Measurements from ENCODE around the gene RSKR. TPM values are rescaled to one million over a fixed set of nuclear protein-coding genes. Genes with fewer than 3 reads are reported as not detected.

Gene RSKR
- total RNA-seq, 1 experiment from 2014 or later: 15.7 TPM

DNA sequence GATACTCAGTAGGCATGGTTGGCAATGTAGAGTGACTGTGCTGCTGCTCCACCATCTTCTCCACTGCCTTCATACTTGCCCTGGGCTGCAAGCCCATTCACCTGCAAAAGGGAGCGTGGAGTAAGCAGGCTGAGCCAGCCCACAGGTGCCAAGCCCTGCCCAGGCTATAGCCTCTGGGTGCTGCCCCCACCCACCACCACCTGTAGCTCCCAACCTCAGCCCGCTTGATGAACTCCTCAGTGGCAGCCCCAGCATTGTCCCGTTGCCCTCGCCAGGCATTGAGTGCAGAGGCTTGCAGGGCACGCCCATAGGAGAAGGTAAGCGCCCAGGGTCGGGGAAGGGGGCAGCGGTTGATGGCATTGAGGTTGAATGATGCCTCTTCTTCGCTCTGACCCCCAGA is 40.5 kb downstream of the RSKR start:
- ChIA-PET POLR2A (no interaction called here), CTCF (no interaction called here)
- Mint-ChIP-seq H3K4me1 (ENCODE audit: low read depth, unreplicated experiment) (peaks cover 20% of the 10 kb centered on the region), H3K27me3 (ENCODE audit: insufficient read depth, unreplicated experiment) (no peaks in the 10 kb centered on the region), H3K27ac (ENCODE audit: unreplicated experiment) (no peak overlapping the region), H3K36me3 (ENCODE audit: insufficient read depth, unreplicated experiment) (peaks cover 12% of the 10 kb centered on the region), H3K9me3 (ENCODE audit: unreplicated experiment) (no peaks in the 10 kb centered on the region), H3K4me3 (ENCODE audit: unreplicated experiment) (no peak overlapping the region)
- Histone ChIP-seq H3K36me3 (ENCODE audit: control insufficient read depth, insufficient read depth, low read length) (0 out of 2 replicates have a peak, but pooled peaks cover 1% of the 10 kb centered on the region), H3K27me3 (replicated peaks; ENCODE audit: control insufficient read depth, insufficient read depth, low read length) (no peaks in the 10 kb centered on the region), H3K4me3 (ENCODE audit: low read depth, low read length) (no peak overlapping the region), H3K4me1 (peaks cover 32% of the 10 kb centered on the region), H3K9me3 (no peaks in the 10 kb centered on the region)
- TF ChIP-seq, protein P1, sequence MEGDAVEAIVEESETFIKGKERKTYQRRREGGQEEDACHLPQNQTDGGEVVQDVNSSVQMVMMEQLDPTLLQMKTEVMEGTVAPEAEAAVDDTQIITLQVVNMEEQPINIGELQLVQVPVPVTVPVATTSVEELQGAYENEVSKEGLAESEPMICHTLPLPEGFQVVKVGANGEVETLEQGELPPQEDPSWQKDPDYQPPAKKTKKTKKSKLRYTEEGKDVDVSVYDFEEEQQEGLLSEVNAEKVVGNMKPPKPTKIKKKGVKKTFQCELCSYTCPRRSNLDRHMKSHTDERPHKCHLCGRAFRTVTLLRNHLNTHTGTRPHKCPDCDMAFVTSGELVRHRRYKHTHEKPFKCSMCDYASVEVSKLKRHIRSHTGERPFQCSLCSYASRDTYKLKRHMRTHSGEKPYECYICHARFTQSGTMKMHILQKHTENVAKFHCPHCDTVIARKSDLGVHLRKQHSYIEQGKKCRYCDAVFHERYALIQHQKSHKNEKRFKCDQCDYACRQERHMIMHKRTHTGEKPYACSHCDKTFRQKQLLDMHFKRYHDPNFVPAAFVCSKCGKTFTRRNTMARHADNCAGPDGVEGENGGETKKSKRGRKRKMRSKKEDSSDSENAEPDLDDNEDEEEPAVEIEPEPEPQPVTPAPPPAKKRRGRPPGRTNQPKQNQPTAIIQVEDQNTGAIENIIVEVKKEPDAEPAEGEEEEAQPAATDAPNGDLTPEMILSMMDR (IDR thresholded peaks at IDR 0.05; ENCODE audit: insufficient read depth in 1 of 2, low read depth in 1 of 2, low read length in 1 of 2, severe bottlenecking in 1 of 2, unreplicated experiment in 1 of 2): no peak
- BruUV-seq (replicated peaks): no TSS peak
- DNase-seq: no peak
- intact Hi-C loops (cut with micrococcal nuclease; ENCODE audit: unreplicated experiment): loop anchor here (10.0 kb wide), 1 partner anchor 239 kb away; the partner anchor contains the start of genes IFT20 and TNFAIP1

DNA sequence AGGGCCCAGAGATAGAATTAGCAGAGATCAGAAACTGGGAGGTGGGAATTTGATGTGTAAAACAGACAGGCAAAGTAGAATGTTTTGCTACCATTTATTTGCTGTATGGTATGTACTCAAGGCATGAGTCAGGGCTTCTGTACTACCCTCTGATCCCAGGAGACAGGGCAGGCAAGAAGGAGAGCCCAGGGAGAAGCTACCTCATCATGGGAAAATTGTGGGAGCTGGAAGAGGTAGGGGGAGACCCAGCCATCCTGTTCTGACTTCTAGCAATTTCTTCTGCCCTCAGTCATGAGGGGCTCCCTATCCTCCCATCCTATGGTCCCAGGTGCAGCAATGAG is 41.0 kb downstream of the RSKR start:
- no peak overlapping the region for H3K4me3 Mint-ChIP-seq (ENCODE audit: unreplicated experiment)

GRCh38 chr17:28572259-28573039 is 41.5 kb downstream of the RSKR start:
- no peaks in the 10 kb centered on the region for H3K27me3 Mint-ChIP-seq (ENCODE audit: insufficient read depth, unreplicated experiment)
- peaks cover 19% of the 10 kb centered on the region for H3K36me3 Mint-ChIP-seq (ENCODE audit: insufficient read depth, unreplicated experiment)
- H3K9me3 Mint-ChIP-seq (ENCODE audit: unreplicated experiment): no peaks in the 10 kb centered on the region
- Histone ChIP-seq H3K4me1 (peaks cover 32% of the 10 kb centered on the region), H3K4me3 (ENCODE audit: low read depth, low read length) (peak overlapping the region; percentile 62), H3K27me3 (replicated peaks; ENCODE audit: control insufficient read depth, insufficient read depth, low read length) (no peaks in the 10 kb centered on the region), H3K9me3 (no peaks in the 10 kb centered on the region), H3K36me3 (ENCODE audit: control insufficient read depth, insufficient read depth, low read length) (no peaks in the 10 kb centered on the region)
- ChIA-PET CTCF (interaction anchor here (0.5 to 2.0 kb wide), 4 partner anchors 24 to 73 kb away, joined by 3 to 6 read pairs (median 5); partner anchors contain the start of gene BLTP2), POLR2A (interaction anchor here (0.5 to 2.2 kb wide), 4 partner anchors 26 to 147 kb away, joined by 3 to 7 read pairs (median 6); partner anchors contain the start of genes BLTP2, SDF2 and SUPT6H)
- H3K4me3 Mint-ChIP-seq (ENCODE audit: unreplicated experiment): peak overlapping the region; percentile 89
- peaks cover 20% of the 10 kb centered on the region for H3K4me1 Mint-ChIP-seq (ENCODE audit: low read depth, unreplicated experiment)
- peak overlapping the region; percentile 85 for H3K27ac Mint-ChIP-seq (ENCODE audit: unreplicated experiment)
- no TSS peak for BruUV-seq (replicated peaks)
- intact Hi-C loops (cut with micrococcal nuclease; ENCODE audit: unreplicated experiment): loop anchor here (10.0 kb wide), 1 partner anchor 238 kb away; the partner anchor contains the start of genes IFT20 and TNFAIP1
- TF ChIP-seq, protein P1 (IDR thresholded peaks at IDR 0.05; ENCODE audit: insufficient read depth in 1 of 2, low read depth in 1 of 2, low read length in 1 of 2, severe bottlenecking in 1 of 2, unreplicated experiment in 1 of 2): no peak
- DNase-seq: no peak

More for the DNA sequence above, 41.0 kb downstream of the RSKR start:
- Mint-ChIP-seq H3K27me3 (ENCODE audit: insufficient read depth, unreplicated experiment) (no peaks in the 10 kb centered on the region), H3K9me3 (ENCODE audit: unreplicated experiment) (no peaks in the 10 kb centered on the region), H3K27ac (ENCODE audit: unreplicated experiment) (peak overlapping the region; percentile 85), H3K36me3 (ENCODE audit: insufficient read depth, unreplicated experiment) (peaks cover 14% of the 10 kb centered on the region), H3K4me1 (ENCODE audit: low read depth, unreplicated experiment) (peaks cover 20% of the 10 kb centered on the region)
- H3K9me3 ChIP-seq: no peaks in the 10 kb centered on the region
- TF ChIP-seq, protein P1 (IDR thresholded peaks at IDR 0.05; ENCODE audit: insufficient read depth in 1 of 2, low read depth in 1 of 2, low read length in 1 of 2, severe bottlenecking in 1 of 2, unreplicated experiment in 1 of 2): no peak
- DNase-seq: no peak
- no peaks in the 10 kb centered on the region for H3K36me3 ChIP-seq (ENCODE audit: control insufficient read depth, insufficient read depth, low read length)
- intact Hi-C loops (cut with micrococcal nuclease; ENCODE audit: unreplicated experiment): loop anchor here (10.0 kb wide), 1 partner anchor 238 kb away; the partner anchor contains the start of genes IFT20 and TNFAIP1
- no TSS peak for BruUV-seq (replicated peaks)
- CTCF ChIA-PET: interaction anchor here (0.5 kb wide), 1 partner anchor 37 kb away, joined by 4 read pairs; no protein-coding TSS in a partner anchor
- H3K27me3 ChIP-seq (replicated peaks; ENCODE audit: control insufficient read depth, insufficient read depth, low read length): no peaks in the 10 kb centered on the region
- POLR2A ChIA-PET: no interaction called here
- peaks cover 32% of the 10 kb centered on the region for H3K4me1 ChIP-seq
- H3K4me3 ChIP-seq (ENCODE audit: low read depth, low read length): no peak overlapping the region

Data from Caco-2 (cell line).